GM21390 (cell line): Measurements from ENCODE around the gene SENP2.
"Not testable (repeated sequence)": the region's sequence is repeated elsewhere in the genome, so short reads cannot be mapped to it uniquely, and the experiment has no call there.

ENCODE experiments used
- ATAC-seq: cut with Tn5 transposase; IDR thresholded peaks from one replicate; pipeline ENCODE4 v1.9.1; 2021; ENCODE audit not compliant: unreplicated experiment

SENP2 gene

GRCh38 chr3:185585518-185585858 is 607 bp upstream of the SENP2 start:
- no peak for ATAC-seq

GRCh38 chr3:185586686-185587039 is 568 bp downstream of the SENP2 start:
- no peak for ATAC-seq

GRCh38 chr3:185594073-185594472 is 8.0 kb downstream of the SENP2 start:
- ATAC-seq = no peak

GRCh38 chr3:185595526-185595925 is 9.4 kb downstream of the SENP2 start:
- ATAC-seq = peak; percentile 66

GRCh38 chr3:185605566-185605965 is 19.5 kb downstream of the SENP2 start:
- no peak for ATAC-seq

GRCh38 chr3:185606196-185606595 is 20.1 kb downstream of the SENP2 start:
- no peak for ATAC-seq

- no peak for ATAC-seq
These were observed 26.9 kb downstream of the SENP2 start for GRCh38 chr3:185613016-185613415.

- no peak for ATAC-seq
These were observed 38.0 kb downstream of the SENP2 start for GRCh38 chr3:185623939-185624665.

GRCh38 chr3:185625784-185626183 is 39.7 kb downstream of the SENP2 start:
- no peak for ATAC-seq

- no peak for ATAC-seq
These were observed 43.6 kb downstream of the SENP2 start for GRCh38 chr3:185629554-185630181.

- no peak for ATAC-seq
These were observed 44.1 kb downstream of the SENP2 start for GRCh38 chr3:185630182-185630622.

GRCh38 chr3:185631108-185631507 is 45.0 kb downstream of the SENP2 start:
- no peak for ATAC-seq

- no peak for ATAC-seq
These were observed 45.6 kb downstream of the SENP2 start for GRCh38 chr3:185631508-185632206.

- no peak for ATAC-seq
These were observed 46.9 kb downstream of the SENP2 start for GRCh38 chr3:185632996-185633395.

GRCh38 chr3:185637388-185637787 is 51.3 kb downstream of the SENP2 start:
- ATAC-seq = no peak

- ATAC-seq = not testable (repeated sequence)
These were observed 52.6 kb downstream of the SENP2 start for GRCh38 chr3:185638651-185639050.

GRCh38 chr3:185639632-185640206 is 53.6 kb downstream of the SENP2 start:
- ATAC-seq = no peak

GRCh38 chr3:185640308-185640707 is 54.2 kb downstream of the SENP2 start:
- no peak for ATAC-seq

GRCh38 chr3:185645191-185645590 is 59.1 kb downstream of the SENP2 start:
- not testable (repeated sequence) for ATAC-seq

GRCh38 chr3:185645596-185646381 is 59.7 kb downstream of the SENP2 start:
- no peak for ATAC-seq
